ENCODE results near the gene CSRP1. TPM values are rescaled to one million over a fixed set of nuclear protein-coding genes. Genes with fewer than 3 reads are reported as not detected.

The CSRP1 gene
- total RNA-seq, 4 donors from 2014 or later = 913 to 2,516 (median 1,349) TPM

- H3K36me3 ChIP-seq = no peaks in the 10 kb centered on the region
- TF ChIP-seq POLR2A (IDR thresholded peaks at IDR 0.05) (no peak), CTCF (IDR thresholded peaks at IDR 0.05) (no peak)
- no peaks in the 10 kb centered on the region for H3K9me3 ChIP-seq
- peaks cover 5 to 6% of the 10 kb centered on the region in 2 donors for H3K4me1 ChIP-seq
- no peak overlapping the region for H3K4me3 ChIP-seq
- H3K27me3 ChIP-seq = no peaks in the 10 kb centered on the region
- intact Hi-C loops (cut with DNase I; ENCODE audit: low total_unique reads) = no loop called here
- DNase-seq = peak; percentile 76 to 85
- peak overlapping the region; percentile 69 to 70 for H3K27ac ChIP-seq
Observed at GRCh38 chr1:201456499-201457309, 50.2 kb downstream of the CSRP1 start.

DNA sequence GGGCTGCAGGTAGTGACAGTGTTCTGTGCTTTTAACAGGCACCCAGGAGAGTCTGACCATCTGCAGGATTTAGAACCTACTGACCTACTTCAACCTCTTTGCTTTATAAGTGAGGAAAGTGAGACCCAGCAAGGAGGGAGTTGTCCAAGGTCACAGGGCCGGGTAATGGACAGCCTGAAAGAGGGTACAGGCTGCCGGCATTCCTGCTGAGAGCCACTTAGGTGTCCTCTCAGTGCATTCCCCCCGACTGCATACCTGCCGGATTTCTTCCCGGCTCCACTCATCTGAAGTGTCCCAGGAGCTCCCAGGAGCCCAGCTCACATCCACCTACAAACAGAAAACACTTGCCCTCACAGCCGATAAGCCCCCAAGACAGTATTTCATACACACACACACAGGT lies 51.8 kb downstream of the CSRP1 start:
- no peak for TF ChIP-seq POLR2A (IDR thresholded peaks at IDR 0.05)
- TF ChIP-seq CTCF (IDR thresholded peaks at IDR 0.05) = no peak
- H3K27ac ChIP-seq = no peak overlapping the region
- no peak for DNase-seq
- intact Hi-C loops (cut with DNase I; ENCODE audit: low total_unique reads) = no loop called here
- no peaks in the 10 kb centered on the region for H3K27me3 ChIP-seq
- no peak overlapping the region for H3K4me3 ChIP-seq
- peaks cover 0 to 10% of the 10 kb centered on the region in 2 donors for H3K4me1 ChIP-seq
- H3K36me3 ChIP-seq = no peaks in the 10 kb centered on the region
- no peaks in the 10 kb centered on the region for H3K9me3 ChIP-seq

- Histone ChIP-seq H3K36me3 (no peaks in the 10 kb centered on the region), H3K4me1 (peaks cover 0 to 10% of the 10 kb centered on the region in 2 donors), H3K9me3 (no peaks in the 10 kb centered on the region), H3K27ac (no peak overlapping the region), H3K4me3 (no peak overlapping the region), H3K27me3 (no peaks in the 10 kb centered on the region)
- no peak for DNase-seq
- no peak for TF ChIP-seq POLR2A (IDR thresholded peaks at IDR 0.05)
- intact Hi-C loops (cut with DNase I; ENCODE audit: low total_unique reads) = no loop called here
Observed at GRCh38 chr1:201454608-201455007, 52.3 kb downstream of the CSRP1 start.

DNA sequence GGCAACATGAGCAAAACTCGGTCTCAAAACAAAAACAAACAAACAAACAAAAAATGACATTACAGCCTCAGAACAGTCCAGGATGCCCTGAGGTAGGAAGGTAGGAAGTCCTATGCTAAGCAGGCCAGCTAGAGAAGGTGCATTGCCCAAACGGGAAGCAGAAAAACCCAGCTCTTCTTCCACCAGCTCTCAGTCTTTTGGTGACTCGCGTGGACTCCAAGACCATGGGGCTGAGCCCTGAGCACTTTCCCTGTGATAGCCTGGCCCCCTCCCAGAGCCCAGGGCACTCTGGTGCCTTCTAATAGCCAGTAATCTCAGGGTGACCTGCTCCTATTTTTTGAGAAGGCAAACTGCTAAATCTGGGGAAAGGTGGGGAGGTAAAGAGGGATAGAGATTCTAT lies 54.1 kb downstream of the CSRP1 start:
- H3K4me3 ChIP-seq = no peak overlapping the region
- H3K36me3 ChIP-seq = no peaks in the 10 kb centered on the region
- H3K9me3 ChIP-seq = no peaks in the 10 kb centered on the region
- TF ChIP-seq CTCF (IDR thresholded peaks at IDR 0.05) (no peak), POLR2A (IDR thresholded peaks at IDR 0.05) (no peak)
- H3K4me1 ChIP-seq = peaks cover 2 to 10% of the 10 kb centered on the region in 2 donors
- H3K27me3 ChIP-seq = no peaks in the 10 kb centered on the region
- DNase-seq = no peak
- intact Hi-C loops (cut with DNase I; ENCODE audit: low total_unique reads) = no loop called here
- H3K27ac ChIP-seq = no peak overlapping the region

GRCh38 chr1:201450721-201451291 lies 56.1 kb downstream of the CSRP1 start:
- no peak for TF ChIP-seq POLR2A (IDR thresholded peaks at IDR 0.05)
- TF ChIP-seq CTCF (IDR thresholded peaks at IDR 0.05) = peak in 1 of 4 experiments; percentile 12
- H3K4me1 ChIP-seq = peaks cover 3 to 10% of the 10 kb centered on the region in 2 donors
- H3K27ac ChIP-seq = peak overlapping the region; percentile 66 to 76
- H3K4me3 ChIP-seq = no peak overlapping the region
- no peaks in the 10 kb centered on the region for H3K9me3 ChIP-seq
- no peaks in the 10 kb centered on the region for H3K27me3 ChIP-seq
- intact Hi-C loops (cut with DNase I; ENCODE audit: low total_unique reads) = no loop called here
- H3K36me3 ChIP-seq = no peaks in the 10 kb centered on the region
- DNase-seq = peak; percentile 83 to 84
